GM18498 (cell line): ENCODE measurements around the gene PFDN2.

Experiments used
- ATAC-seq: cut with Tn5 transposase; IDR thresholded peaks from one replicate; pipeline ENCODE4 v1.9.1; 2021; ENCODE audit warnings: mild to moderate bottlenecking, moderate library complexity; ENCODE audit not compliant: unreplicated experiment

PFDN2 gene

DNA sequence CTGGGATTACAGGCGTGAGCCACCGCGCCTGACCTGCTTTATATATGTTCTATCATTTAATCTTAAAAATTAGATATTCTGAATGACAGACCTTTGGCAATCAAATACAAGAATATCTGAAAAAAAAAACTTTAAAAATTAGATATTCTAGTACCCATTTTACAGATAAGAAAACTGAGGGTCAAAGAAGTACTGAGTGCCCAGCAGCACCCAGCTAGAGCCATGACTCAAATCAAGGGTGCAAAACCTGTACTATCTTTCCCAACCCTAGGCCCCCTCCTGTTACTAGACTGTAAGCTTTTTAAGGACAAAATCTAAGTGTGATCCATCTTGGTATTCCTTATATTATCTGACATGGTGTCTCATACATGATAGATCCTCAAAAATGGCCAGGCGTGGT, 56.4 kb downstream of the PFDN2 start:
- no peak for ATAC-seq

GRCh38 chr1:161059293-161059692, 58.5 kb downstream of the PFDN2 start:
- no peak for ATAC-seq

DNA sequence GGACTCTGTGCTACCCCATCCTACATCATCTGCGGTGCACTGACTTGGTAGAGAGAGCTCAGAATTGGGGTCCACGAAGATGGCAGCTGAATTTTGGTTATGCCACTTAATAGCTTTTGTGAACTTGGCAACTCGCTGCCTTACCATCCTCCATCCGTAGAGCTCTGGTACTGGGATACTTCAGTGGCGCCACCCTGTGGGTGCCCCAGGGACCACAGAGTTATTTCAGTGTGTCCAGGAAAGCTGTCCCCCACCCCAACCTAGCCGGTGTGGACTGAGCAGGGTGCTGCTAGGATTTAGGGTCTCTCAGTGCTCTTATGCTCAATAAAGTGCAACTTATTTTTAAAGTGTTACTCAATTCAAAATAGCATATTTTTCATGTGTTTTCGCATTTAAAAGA, 63.0 kb downstream of the PFDN2 start:
- ATAC-seq: no peak

DNA sequence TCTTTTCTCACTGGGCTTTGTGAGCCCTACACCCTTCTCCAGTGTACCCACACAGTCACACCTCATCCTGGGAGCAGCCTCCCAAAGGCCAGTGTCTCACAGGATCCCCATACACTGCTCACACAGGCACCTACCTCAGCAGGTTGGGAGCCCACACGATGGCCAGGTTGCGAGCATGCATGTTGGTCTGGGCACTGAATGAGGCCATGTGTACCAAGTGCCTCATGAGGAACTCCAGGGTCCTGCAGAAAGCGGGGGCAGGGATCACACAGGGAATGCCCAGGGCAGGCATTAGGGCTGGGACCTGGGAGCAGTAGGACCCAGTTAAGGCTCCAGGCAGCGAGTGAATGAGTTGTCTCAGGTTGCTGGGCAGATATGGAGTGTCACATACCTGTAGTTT, 63.6 kb downstream of the PFDN2 start:
- ATAC-seq: no peak

DNA sequence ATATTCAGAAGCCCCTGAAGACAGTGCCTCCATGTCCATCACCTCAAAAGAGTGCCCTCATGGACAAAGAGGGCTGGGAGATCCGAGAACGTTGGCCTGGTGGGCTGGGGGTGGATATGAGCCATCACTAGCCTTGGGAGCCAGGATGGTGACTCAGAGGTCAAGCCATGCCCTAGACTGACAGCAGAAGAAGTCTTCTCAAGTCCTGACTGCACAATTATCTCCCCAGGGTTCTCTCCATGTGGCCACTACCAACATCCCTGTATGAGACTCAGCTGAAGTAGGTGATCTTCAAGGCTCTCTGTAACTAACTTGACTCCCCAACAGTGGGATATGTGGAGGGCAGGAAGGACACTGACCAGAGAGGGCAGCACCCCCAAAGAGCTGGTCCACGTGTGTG, 64.9 kb downstream of the PFDN2 start:
- ATAC-seq: no peak

- ATAC-seq: no peak
These were observed 66.6 kb downstream of the PFDN2 start for GRCh38 chr1:161051219-161051618.
